HL-60 (cell line): ENCODE data around the gene AAK1.

Source experiments
- DNase-seq, 2 experiments: peaks; one replicate each; pipeline ENCODE4 v3.0.0-alpha.2; 2010 to 2020; ENCODE audit warnings: low read depth in 1 of 2, low spot score in 1 of 2
- H3K27ac ChIP-seq: fragments of 250-450 bp; sonication (Bioruptor Pico); replicated peaks from 2 replicates; pipeline ENCODE4 v1.5.1; 2020; ENCODE audit warnings: mild to moderate bottlenecking, moderate library complexity
- H3K27me3 ChIP-seq: fragments of 250-450 bp; sonication (Bioruptor Pico); 2 replicates; pipeline ENCODE4 v1.5.1; 2021; ENCODE audit warnings: mild to moderate bottlenecking, moderate library complexity; ENCODE audit not compliant: insufficient read depth, poor library complexity, severe bottlenecking
- H3K4me3 ChIP-seq: replicated peaks from 2 replicates; pipeline ENCODE4 v1.5.1; 2011; ENCODE audit warnings: mild to moderate bottlenecking, control low read depth, low read length; ENCODE audit not compliant: insufficient read depth
- GABPA ChIP-seq: IDR thresholded peaks from 2 replicates; pipeline ENCODE4 v1.6.1; 2012; ENCODE audit warnings: low read depth
- POLR2AphosphoS5 ChIP-seq: IDR thresholded peaks from 2 replicates; pipeline ENCODE4 v1.6.1; 2012; ENCODE audit warnings: low read depth
- SPI1 ChIP-seq: IDR thresholded peaks from 2 replicates; pipeline ENCODE4 v1.6.1; 2012; ENCODE audit warnings: low read depth, mild to moderate bottlenecking, borderline replicate concordance
- TF ChIP-seq, protein P1 (sequence below): IDR thresholded peaks from 2 replicates; pipeline ENCODE4 v1.6.1; 2012; ENCODE audit warnings: low read depth; ENCODE audit not compliant: insufficient replicate concordance
- TF ChIP-seq, protein P2 (sequence below): IDR thresholded peaks from one replicate; pipeline ENCODE4 v1.5.1; 2011; ENCODE audit warnings: low read length, control low read depth, inconsistent platforms; ENCODE audit not compliant: insufficient read depth

The AAK1 gene

DNA sequence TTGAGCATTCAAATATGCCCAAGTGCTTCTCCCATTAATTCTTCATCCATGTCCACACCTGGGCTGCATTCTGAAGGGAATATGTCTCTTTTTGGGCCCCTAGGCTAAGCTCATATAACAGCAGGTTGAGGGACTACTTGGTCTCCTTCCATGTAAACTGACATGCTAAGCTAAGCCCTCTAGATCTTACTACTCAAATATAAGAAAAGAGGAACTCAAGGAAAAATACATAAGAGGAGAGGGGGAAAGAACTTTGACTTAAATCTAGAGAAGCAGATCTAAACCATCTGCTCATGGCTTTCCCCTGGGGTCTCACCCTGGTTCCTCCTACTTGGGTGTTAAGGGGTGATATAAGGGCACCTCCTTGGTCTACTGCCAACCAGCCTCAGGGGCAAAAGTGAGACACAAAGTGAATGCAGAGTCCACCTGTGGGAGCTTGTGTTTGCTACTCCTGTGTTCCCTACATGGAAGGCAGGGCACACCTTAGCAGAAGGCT is 186.5 kb downstream of the AAK1 start:
- no peaks in the 10 kb centered on the region for H3K27me3 ChIP-seq
- TF ChIP-seq, protein P1, sequence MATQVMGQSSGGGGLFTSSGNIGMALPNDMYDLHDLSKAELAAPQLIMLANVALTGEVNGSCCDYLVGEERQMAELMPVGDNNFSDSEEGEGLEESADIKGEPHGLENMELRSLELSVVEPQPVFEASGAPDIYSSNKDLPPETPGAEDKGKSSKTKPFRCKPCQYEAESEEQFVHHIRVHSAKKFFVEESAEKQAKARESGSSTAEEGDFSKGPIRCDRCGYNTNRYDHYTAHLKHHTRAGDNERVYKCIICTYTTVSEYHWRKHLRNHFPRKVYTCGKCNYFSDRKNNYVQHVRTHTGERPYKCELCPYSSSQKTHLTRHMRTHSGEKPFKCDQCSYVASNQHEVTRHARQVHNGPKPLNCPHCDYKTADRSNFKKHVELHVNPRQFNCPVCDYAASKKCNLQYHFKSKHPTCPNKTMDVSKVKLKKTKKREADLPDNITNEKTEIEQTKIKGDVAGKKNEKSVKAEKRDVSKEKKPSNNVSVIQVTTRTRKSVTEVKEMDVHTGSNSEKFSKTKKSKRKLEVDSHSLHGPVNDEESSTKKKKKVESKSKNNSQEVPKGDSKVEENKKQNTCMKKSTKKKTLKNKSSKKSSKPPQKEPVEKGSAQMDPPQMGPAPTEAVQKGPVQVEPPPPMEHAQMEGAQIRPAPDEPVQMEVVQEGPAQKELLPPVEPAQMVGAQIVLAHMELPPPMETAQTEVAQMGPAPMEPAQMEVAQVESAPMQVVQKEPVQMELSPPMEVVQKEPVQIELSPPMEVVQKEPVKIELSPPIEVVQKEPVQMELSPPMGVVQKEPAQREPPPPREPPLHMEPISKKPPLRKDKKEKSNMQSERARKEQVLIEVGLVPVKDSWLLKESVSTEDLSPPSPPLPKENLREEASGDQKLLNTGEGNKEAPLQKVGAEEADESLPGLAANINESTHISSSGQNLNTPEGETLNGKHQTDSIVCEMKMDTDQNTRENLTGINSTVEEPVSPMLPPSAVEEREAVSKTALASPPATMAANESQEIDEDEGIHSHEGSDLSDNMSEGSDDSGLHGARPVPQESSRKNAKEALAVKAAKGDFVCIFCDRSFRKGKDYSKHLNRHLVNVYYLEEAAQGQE, result no peak
- TF ChIP-seq SPI1, result peak; percentile 86; the same call in 1 of the 2 replicates
- TF ChIP-seq, protein P2, sequence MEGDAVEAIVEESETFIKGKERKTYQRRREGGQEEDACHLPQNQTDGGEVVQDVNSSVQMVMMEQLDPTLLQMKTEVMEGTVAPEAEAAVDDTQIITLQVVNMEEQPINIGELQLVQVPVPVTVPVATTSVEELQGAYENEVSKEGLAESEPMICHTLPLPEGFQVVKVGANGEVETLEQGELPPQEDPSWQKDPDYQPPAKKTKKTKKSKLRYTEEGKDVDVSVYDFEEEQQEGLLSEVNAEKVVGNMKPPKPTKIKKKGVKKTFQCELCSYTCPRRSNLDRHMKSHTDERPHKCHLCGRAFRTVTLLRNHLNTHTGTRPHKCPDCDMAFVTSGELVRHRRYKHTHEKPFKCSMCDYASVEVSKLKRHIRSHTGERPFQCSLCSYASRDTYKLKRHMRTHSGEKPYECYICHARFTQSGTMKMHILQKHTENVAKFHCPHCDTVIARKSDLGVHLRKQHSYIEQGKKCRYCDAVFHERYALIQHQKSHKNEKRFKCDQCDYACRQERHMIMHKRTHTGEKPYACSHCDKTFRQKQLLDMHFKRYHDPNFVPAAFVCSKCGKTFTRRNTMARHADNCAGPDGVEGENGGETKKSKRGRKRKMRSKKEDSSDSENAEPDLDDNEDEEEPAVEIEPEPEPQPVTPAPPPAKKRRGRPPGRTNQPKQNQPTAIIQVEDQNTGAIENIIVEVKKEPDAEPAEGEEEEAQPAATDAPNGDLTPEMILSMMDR, result no peak
- no peak for TF ChIP-seq GABPA
- TF ChIP-seq POLR2AphosphoS5, result no peak
- no peak overlapping the region for H3K4me3 ChIP-seq
- no peak overlapping the region for H3K27ac ChIP-seq
- DNase-seq, result no peak

- TF ChIP-seq SPI1 (no peak), GABPA (no peak), POLR2AphosphoS5 (no peak)
- Histone ChIP-seq H3K4me3 (no peak overlapping the region), H3K27me3 (no peaks in the 10 kb centered on the region), H3K27ac (no peak overlapping the region)
- DNase-seq, result no peak
Observed at GRCh38 chr2:69456154-69456553, 187.4 kb downstream of the AAK1 start.

GRCh38 chr2:69454976-69455375 is 188.6 kb downstream of the AAK1 start:
- TF ChIP-seq GABPA (no peak), SPI1 (no peak), POLR2AphosphoS5 (no peak)
- TF ChIP-seq, protein P2, result no peak
- TF ChIP-seq, protein P1, result no peak

GRCh38 chr2:69453475-69454129 is 189.9 kb downstream of the AAK1 start:
- no peak for TF ChIP-seq SPI1
- no peak for TF ChIP-seq POLR2AphosphoS5
- TF ChIP-seq, protein P2, result no peak
- no peak for TF ChIP-seq GABPA
- Histone ChIP-seq H3K27ac (no peak overlapping the region), H3K27me3 (no peaks in the 10 kb centered on the region), H3K4me3 (no peak overlapping the region)
- peak in 1 of 2 experiments; percentile 11 for DNase-seq

More at GRCh38 chr2:69454976-69455375, 188.6 kb downstream of the AAK1 start:
- no peaks in the 10 kb centered on the region for H3K27me3 ChIP-seq
- no peak for DNase-seq
- H3K4me3 ChIP-seq, result no peak overlapping the region
- H3K27ac ChIP-seq, result no peak overlapping the region
